Stimulated activated CD4-positive, alpha-beta T cell treated with anti-CD3 and anti-CD28 coated beads, Interleukin-15, amount 100 ng/mL, for 48 hours (primary cell): Measurements from ENCODE around the gene SURF1.
"Not testable (repeated sequence)": the region's sequence is repeated elsewhere in the genome, so short reads cannot be mapped to it uniquely, and the experiment has no call there.

Experiments
- DNase-seq, 2 donors: peaks; one replicate each; pipeline ENCODE4 v3.0.0-alpha.2; 2020; ENCODE audit warnings: low read depth in 2 of 2

SURF1 gene

GRCh38 chr9:133323211-133323610, 33.1 kb downstream of the SURF1 start:
- no peak for DNase-seq

- no peak for DNase-seq
These were observed 33.6 kb downstream of the SURF1 start for GRCh38 chr9:133322701-133323100.

- DNase-seq, result no peak
These were observed 34.8 kb downstream of the SURF1 start for GRCh38 chr9:133321411-133321935.

- no peak for DNase-seq
These were observed 35.8 kb downstream of the SURF1 start for GRCh38 chr9:133320421-133320881.

- DNase-seq, result not testable (repeated sequence)
These were observed 38.7 kb downstream of the SURF1 start for GRCh38 chr9:133317551-133317950.

- DNase-seq, result no peak
These were observed 40.3 kb downstream of the SURF1 start for GRCh38 chr9:133315997-133316396.

- DNase-seq, result no peak
These were observed 46.7 kb downstream of the SURF1 start for GRCh38 chr9:133309608-133310007.

- no peak for DNase-seq
These were observed 49.0 kb downstream of the SURF1 start for GRCh38 chr9:133307301-133307700.

GRCh38 chr9:133306242-133307204, 49.8 kb downstream of the SURF1 start:
- no peak for DNase-seq

GRCh38 chr9:133305731-133306130, 50.6 kb downstream of the SURF1 start:
- DNase-seq, result no peak

- no peak for DNase-seq
These were observed 51.6 kb downstream of the SURF1 start for GRCh38 chr9:133304477-133305377.

GRCh38 chr9:133304158-133304470, 52.2 kb downstream of the SURF1 start:
- no peak for DNase-seq

GRCh38 chr9:133303266-133304157, 52.8 kb downstream of the SURF1 start:
- DNase-seq, result no peak
